Measurements from ENCODE around the gene DAND5. TPM values are rescaled to one million over a fixed set of nuclear protein-coding genes. Genes with fewer than 3 reads are reported as not detected.

DAND5 gene
- total RNA-seq, 2 donors from 2014 or later = 2.9 to 10.7 TPM

DNA sequence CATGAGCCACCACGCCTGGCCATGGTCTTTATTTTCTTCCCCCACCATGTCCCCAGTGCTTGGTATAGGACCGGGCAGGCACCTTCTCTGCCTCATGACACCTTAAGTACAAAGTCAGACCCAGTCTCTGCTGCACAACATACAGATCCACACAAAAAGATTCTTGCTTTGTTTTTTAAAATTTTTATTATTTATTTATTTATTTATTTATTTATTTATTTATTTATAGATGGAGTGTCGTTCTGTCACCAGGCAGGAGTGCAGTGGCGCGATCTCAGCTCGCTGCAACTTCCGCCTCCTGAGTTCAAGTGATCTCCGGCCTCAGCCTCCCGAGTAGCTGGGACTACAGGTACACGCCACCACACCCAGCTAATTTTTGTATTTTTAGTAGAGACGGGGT lies 23.4 kb downstream of the DAND5 start:
- Histone ChIP-seq H3K9me3 (no peaks in the 10 kb centered on the region), H3K4me1 (peaks cover 0 to 21% of the 10 kb centered on the region in 2 donors), H3K27ac (no peak overlapping the region), H3K4me3 (no peak overlapping the region), H3K27me3 (no peaks in the 10 kb centered on the region), H3K36me3 (no peaks in the 10 kb centered on the region)
- DNase-seq (ENCODE audit: low spot score) = no peak
- no peak for TF ChIP-seq CTCF (IDR thresholded peaks at IDR 0.05)

GRCh38 chr19:12993562-12993961 lies 24.2 kb downstream of the DAND5 start:
- H3K27ac ChIP-seq = no peak overlapping the region
- H3K4me3 ChIP-seq = no peak overlapping the region
- no peaks in the 10 kb centered on the region for H3K9me3 ChIP-seq
- no peaks in the 10 kb centered on the region for H3K36me3 ChIP-seq
- TF ChIP-seq CTCF (IDR thresholded peaks at IDR 0.05) = no peak
- DNase-seq (ENCODE audit: low spot score) = no peak
- peaks cover 0 to 23% of the 10 kb centered on the region in 2 donors for H3K4me1 ChIP-seq
- no peaks in the 10 kb centered on the region for H3K27me3 ChIP-seq

GRCh38 chr19:12994701-12995595 lies 25.6 kb downstream of the DAND5 start, which contains the start of gene NFIX:
Gene NFIX (plus strand): TSS chr19:12995475. CDS start chr19:12995838, 363 bp downstream.
- H3K27me3 ChIP-seq = no peaks in the 10 kb centered on the region
- H3K27ac ChIP-seq = peak within 1 kb of the TSS; percentile 90 to 92
- H3K4me1 ChIP-seq = peaks cover 0 to 28% of the 10 kb centered on the region in 2 donors
- peaks cover 9% of the 10 kb centered on the region for H3K36me3 ChIP-seq
- no peak for DNase-seq (ENCODE audit: low spot score)
- H3K9me3 ChIP-seq = no peaks in the 10 kb centered on the region
- TF ChIP-seq CTCF (IDR thresholded peaks at IDR 0.05) = no peak
- peak within 1 kb of the TSS; percentile 75 to 78 for H3K4me3 ChIP-seq

- H3K36me3 ChIP-seq = peaks cover 9% of the 10 kb centered on the region
- H3K9me3 ChIP-seq = no peaks in the 10 kb centered on the region
- H3K4me3 ChIP-seq = peak overlapping the region; percentile 75 to 78
- no peak for DNase-seq (ENCODE audit: low spot score)
- peaks cover 0 to 35% of the 10 kb centered on the region in 2 donors for H3K4me1 ChIP-seq
- no peak for TF ChIP-seq CTCF (IDR thresholded peaks at IDR 0.05)
- H3K27me3 ChIP-seq = no peaks in the 10 kb centered on the region
- peak overlapping the region; percentile 90 to 92 for H3K27ac ChIP-seq
Measured at GRCh38 chr19:12995596-12996405, 26.4 kb downstream of the DAND5 start.

- Histone ChIP-seq H3K4me1 (peaks cover 0 to 42% of the 10 kb centered on the region in 2 donors), H3K27me3 (no peaks in the 10 kb centered on the region), H3K9me3 (no peaks in the 10 kb centered on the region), H3K27ac (peak overlapping the region; percentile 90 to 92), H3K36me3 (peaks cover 9% of the 10 kb centered on the region), H3K4me3 (peak overlapping the region; percentile 75 to 78)
- DNase-seq (ENCODE audit: low spot score) = no peak
- TF ChIP-seq CTCF (IDR thresholded peaks at IDR 0.05) = peak in 1 of 2 donors; percentile 31
Measured at GRCh38 chr19:12996406-12997094, 27.2 kb downstream of the DAND5 start.
